Hepatocyte (in vitro differentiated cells): ENCODE data around the gene MPG. TPM values are rescaled to one million over a fixed set of nuclear protein-coding genes. Genes with fewer than 3 reads are reported as not detected.
A peak's percentile ranks its signal among the peaks of the same experiment; 100 is the strongest.
"Not testable (repeated sequence)": the region's sequence is repeated elsewhere in the genome, so short reads cannot be mapped to it uniquely, and the experiment has no call there.

Experiments
- DNase-seq: peaks from one replicate; pipeline ENCODE4 v3.0.0-alpha.2; 2016; ENCODE audit warnings: low spot score
- H2AFZ ChIP-seq: fragments of 200-600 bp; sonication (generic); 2 replicates; pipeline ENCODE4 v1.6.0; 2016; ENCODE audit warnings: antibody characterized with exemption, mild to moderate bottlenecking
- H3K27ac ChIP-seq: fragments of 200-600 bp; sonication (generic); 2 replicates; pipeline ENCODE4 v1.5.1; 2016; ENCODE audit warnings: mild to moderate bottlenecking
- H3K27me3 ChIP-seq: fragments of 200-600 bp; sonication (generic); 2 replicates; pipeline ENCODE4 v1.6.1; 2016
- H3K36me3 ChIP-seq: fragments of 200-600 bp; sonication (generic); replicated peaks from 2 replicates; pipeline ENCODE4 v1.5.1; 2016; ENCODE audit warnings: low read depth; ENCODE audit not compliant: insufficient read depth
- H3K4me1 ChIP-seq: fragments of 200-600 bp; sonication (generic); 2 replicates; pipeline ENCODE4 v1.5.1; 2016; ENCODE audit warnings: mild to moderate bottlenecking, moderate library complexity; ENCODE audit not compliant: insufficient read depth
- H3K4me2 ChIP-seq: fragments of 200-600 bp; sonication (generic); 2 replicates; pipeline ENCODE4 v1.6.0; 2016
- H3K4me3 ChIP-seq: fragments of 200-600 bp; sonication (generic); 2 replicates; pipeline ENCODE4 v1.5.1; 2016; ENCODE audit warnings: mild to moderate bottlenecking
- H3K79me2 ChIP-seq: fragments of 200-600 bp; sonication (generic); 2 replicates; pipeline ENCODE4 v1.6.0; 2017; ENCODE audit warnings: mild to moderate bottlenecking
- H3K9me2 ChIP-seq: fragments of 200-600 bp; sonication (generic); replicated peaks from 2 replicates; pipeline ENCODE4 v1.6.0; 2017; ENCODE audit warnings: mild to moderate bottlenecking; ENCODE audit not compliant: insufficient read depth
- H3K9me3 ChIP-seq: fragments of 200-600 bp; sonication (generic); 2 replicates; pipeline ENCODE4 v1.5.1; 2016; ENCODE audit warnings: low read depth, mild to moderate bottlenecking
- H4K20me1 ChIP-seq: fragments of 200-600 bp; sonication (generic); 2 replicates; pipeline ENCODE4 v1.6.0; 2016; ENCODE audit warnings: mild to moderate bottlenecking; ENCODE audit not compliant: insufficient read depth, poor library complexity, severe bottlenecking
- EZH2 ChIP-seq: fragments of 200-600 bp; sonication (generic); IDR thresholded peaks from 2 replicates; pipeline ENCODE4 v1.6.1; 2016; ENCODE audit warnings: antibody characterized with exemption, mild to moderate bottlenecking, borderline replicate concordance
- EZH2phosphoT487 ChIP-seq: fragments of 200-600 bp; sonication (generic); IDR thresholded peaks from one replicate; pipeline ENCODE4 v1.6.1; 2018; ENCODE audit warnings: antibody characterized with exemption, mild to moderate bottlenecking, low read depth, moderate library complexity; ENCODE audit not compliant: unreplicated experiment, severe bottlenecking
- WGBS: methylation state at CpG from one replicate; pipeline ENCODE4 v1.1.6; 2016; ENCODE audit warnings: low lambda C conversion rate; ENCODE audit errors: missing lambda C conversion rate; 5-methylcytosine and 5-hydroxymethylcytosine counted together
- polyA plus RNA-seq: library from polyadenylated mRNA; unstranded; fragments of >200 nt; fragmentation: Nextera tagmentation; extraction: Ambion mirVana; gene quantifications from 2 replicates; pipeline ENCODE4 v1.2.1, GENCODE V29; 2016
- total RNA-seq: library from RNA; depleted of rRNA; stranded (reverse); fragments of >200 nt; gene quantifications from 2 replicates; pipeline ENCODE4 v1.2.3, GENCODE V29; 2014
- TF ChIP-seq, protein P1 (sequence below): fragments of 200-600 bp; sonication (generic); IDR thresholded peaks from 2 replicates; pipeline ENCODE4 v1.5.1; 2016; ENCODE audit warnings: antibody characterized with exemption, mild to moderate bottlenecking; ENCODE audit not compliant: poor library complexity

The MPG gene
- total and polyA plus RNA-seq, 2 experiments from 2014 or later: 67.4 to 83.9 TPM

DNA sequence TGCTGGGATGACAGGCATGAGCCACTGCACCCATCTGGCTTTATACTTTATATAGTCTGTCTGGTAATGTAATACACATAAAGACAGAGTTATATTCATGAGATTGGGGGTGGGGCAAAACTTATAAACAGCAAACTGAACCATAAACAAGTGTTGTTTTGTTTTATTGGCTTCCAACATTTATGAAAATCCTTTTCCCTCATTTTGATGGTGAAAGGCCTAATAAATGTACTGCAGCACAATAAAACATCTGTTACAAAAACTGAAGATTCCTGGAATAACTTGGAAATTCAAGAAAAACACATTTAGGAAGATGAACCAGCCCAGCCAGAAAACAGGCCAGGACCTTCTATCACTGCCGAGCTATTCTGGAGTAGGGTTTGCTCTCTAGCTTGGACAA lies 44.3 kb downstream of the MPG start:
- TF ChIP-seq EZH2: no peak
- no peak for TF ChIP-seq EZH2phosphoT487
- TF ChIP-seq, protein P1, sequence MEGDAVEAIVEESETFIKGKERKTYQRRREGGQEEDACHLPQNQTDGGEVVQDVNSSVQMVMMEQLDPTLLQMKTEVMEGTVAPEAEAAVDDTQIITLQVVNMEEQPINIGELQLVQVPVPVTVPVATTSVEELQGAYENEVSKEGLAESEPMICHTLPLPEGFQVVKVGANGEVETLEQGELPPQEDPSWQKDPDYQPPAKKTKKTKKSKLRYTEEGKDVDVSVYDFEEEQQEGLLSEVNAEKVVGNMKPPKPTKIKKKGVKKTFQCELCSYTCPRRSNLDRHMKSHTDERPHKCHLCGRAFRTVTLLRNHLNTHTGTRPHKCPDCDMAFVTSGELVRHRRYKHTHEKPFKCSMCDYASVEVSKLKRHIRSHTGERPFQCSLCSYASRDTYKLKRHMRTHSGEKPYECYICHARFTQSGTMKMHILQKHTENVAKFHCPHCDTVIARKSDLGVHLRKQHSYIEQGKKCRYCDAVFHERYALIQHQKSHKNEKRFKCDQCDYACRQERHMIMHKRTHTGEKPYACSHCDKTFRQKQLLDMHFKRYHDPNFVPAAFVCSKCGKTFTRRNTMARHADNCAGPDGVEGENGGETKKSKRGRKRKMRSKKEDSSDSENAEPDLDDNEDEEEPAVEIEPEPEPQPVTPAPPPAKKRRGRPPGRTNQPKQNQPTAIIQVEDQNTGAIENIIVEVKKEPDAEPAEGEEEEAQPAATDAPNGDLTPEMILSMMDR: no peak
- H3K27ac ChIP-seq: peak overlapping the region; percentile 27
- H3K4me1 ChIP-seq: no peaks in the 10 kb centered on the region
- no peaks in the 10 kb centered on the region for H3K36me3 ChIP-seq
- H3K9me2 ChIP-seq: no peaks in the 10 kb centered on the region
- H3K9me3 ChIP-seq: no peaks in the 10 kb centered on the region
- no peaks in the 10 kb centered on the region for H3K27me3 ChIP-seq
- peaks cover 6% of the 10 kb centered on the region for H4K20me1 ChIP-seq
- 80% methylated on average over 1 of the region's 1 CpG for WGBS
- H3K79me2 ChIP-seq: peaks cover 3% of the 10 kb centered on the region
- H2AFZ ChIP-seq: no peak overlapping the region
- no peak for DNase-seq
- no peak overlapping the region for H3K4me2 ChIP-seq
- H3K4me3 ChIP-seq: no peak overlapping the region

- H2AFZ ChIP-seq, DNase-seq, H3K9me3 ChIP-seq, H3K4me3 ChIP-seq, H4K20me1 ChIP-seq, H3K27me3 ChIP-seq, H3K4me2 ChIP-seq, H3K36me3 ChIP-seq, H3K27ac ChIP-seq, H3K9me2 ChIP-seq, H3K79me2 ChIP-seq, H3K4me1 ChIP-seq: not testable (repeated sequence)
- 86% methylated on average over 12 of the region's 19 CpGs for WGBS
These were observed 45.7 kb downstream of the MPG start for GRCh38 chr16:123558-124350.

DNA sequence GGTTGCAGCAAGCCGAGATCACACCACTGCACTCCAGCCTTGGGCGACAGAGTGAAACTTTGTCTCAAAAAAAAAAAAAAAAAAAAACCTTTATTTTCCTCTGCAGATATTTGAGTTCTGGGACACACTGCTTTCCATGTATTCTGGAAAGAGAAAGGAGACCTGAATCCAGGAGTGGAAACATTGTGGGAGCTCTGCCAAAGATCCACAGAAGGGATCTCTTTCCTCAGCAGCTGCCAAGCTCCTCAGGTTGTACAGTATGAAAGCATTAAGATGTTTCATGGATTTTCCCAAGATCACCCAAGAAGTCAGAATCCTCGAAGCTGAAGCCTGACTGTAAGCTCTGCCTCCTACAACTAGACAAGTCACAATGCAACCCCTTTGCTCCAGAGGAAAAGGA lies 47.0 kb downstream of the MPG start:
- Histone ChIP-seq H3K4me1 (no peaks in the 10 kb centered on the region), H3K27ac (no peak overlapping the region), H3K9me2 (no peaks in the 10 kb centered on the region), H3K79me2 (peaks cover 3% of the 10 kb centered on the region), H3K27me3 (no peaks in the 10 kb centered on the region), H2AFZ (no peak overlapping the region), H3K36me3 (no peaks in the 10 kb centered on the region), H3K4me2 (no peak overlapping the region), H3K4me3 (no peak overlapping the region), H3K9me3 (no peaks in the 10 kb centered on the region), H4K20me1 (peaks cover 6% of the 10 kb centered on the region)
- TF ChIP-seq EZH2 (no peak), EZH2phosphoT487 (no peak)
- TF ChIP-seq, protein P1: no peak
- 94% methylated on average over 3 of the region's 3 CpGs for WGBS
- DNase-seq: no peak

GRCh38 chr16:129075-129474 lies 51.0 kb downstream of the MPG start:
- Histone ChIP-seq H3K27ac (no peak overlapping the region), H3K9me3 (no peaks in the 10 kb centered on the region), H3K79me2 (peaks cover 19% of the 10 kb centered on the region), H3K4me2 (no peak overlapping the region), H2AFZ (no peak overlapping the region), H3K9me2 (no peaks in the 10 kb centered on the region), H3K36me3 (no peaks in the 10 kb centered on the region), H4K20me1 (peaks cover 6% of the 10 kb centered on the region), H3K4me1 (no peaks in the 10 kb centered on the region), H3K4me3 (no peak overlapping the region), H3K27me3 (no peaks in the 10 kb centered on the region)
- no peak for DNase-seq
- 98% methylated on average over 2 of the region's 2 CpGs for WGBS
- TF ChIP-seq EZH2 (no peak), EZH2phosphoT487 (no peak)
- TF ChIP-seq, protein P1: no peak
